ENCODE results near the gene IL10RB. TPM values are rescaled to one million over a fixed set of nuclear protein-coding genes. Genes with fewer than 3 reads are reported as not detected.

IL10RB gene
- total RNA-seq, 4 donors from 2014 or later = 28.1 to 47.7 (median 32.3) TPM

DNA sequence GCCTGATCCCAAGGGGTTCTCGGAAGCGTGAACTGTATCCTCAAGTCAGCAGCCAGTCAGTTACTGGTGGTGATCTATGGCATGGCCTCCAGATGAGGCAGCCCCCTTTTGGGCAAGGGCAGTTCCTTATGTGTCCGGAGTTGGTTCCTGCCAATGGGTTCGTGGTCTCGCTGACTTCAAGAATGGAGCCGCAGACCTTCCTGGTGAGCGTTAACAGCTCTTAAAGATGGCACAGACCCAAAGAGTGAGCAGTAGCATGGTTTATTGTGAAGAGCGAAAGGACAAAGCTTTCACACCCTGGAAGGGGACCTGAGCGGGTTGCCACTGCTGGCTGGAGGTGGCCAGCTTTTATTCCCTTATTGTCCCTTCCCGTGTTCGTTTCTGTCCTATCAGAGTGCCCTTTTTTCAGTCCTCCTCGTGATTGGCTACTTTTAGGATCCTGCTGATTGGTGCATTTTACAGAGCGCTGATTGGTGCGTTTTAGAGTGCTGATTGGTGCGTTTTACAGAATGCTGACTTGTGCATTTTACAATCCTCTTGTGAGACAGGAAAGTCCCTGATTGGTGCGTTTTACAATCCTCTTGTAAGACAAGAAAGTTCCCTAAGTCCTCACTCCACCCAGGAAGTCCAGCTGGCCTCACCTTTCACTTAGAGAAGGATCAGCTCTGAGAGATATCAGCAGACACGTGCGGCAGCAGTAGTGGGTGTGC is 8.9 kb upstream of the IL10RB start:
- Histone ChIP-seq H3K27ac (no peak overlapping the region), H3K4me3 (no peak overlapping the region), H3K9me3 (no peaks in the 10 kb centered on the region), H3K4me1 (peaks cover 0 to 3% (median 0%) of the 10 kb centered on the region in 3 donors), H3K27me3 (no peaks in the 10 kb centered on the region), H3K36me3 (peaks cover 3 to 63% (median 24%) of the 10 kb centered on the region in 3 donors)
- DNase-seq = no peak
- WGBS, 2 donors = 92 to 97% methylated on average over 12 to 13 of the region's 18 CpGs
- intact Hi-C loops (cut with DNase I) = no loop called here
- no peak for TF ChIP-seq POLR2A (IDR thresholded peaks at IDR 0.05)
- TF ChIP-seq CTCF (IDR thresholded peaks at IDR 0.05) = no peak

GRCh38 chr21:33258475-33258874 is 7.7 kb upstream of the IL10RB start:
- Histone ChIP-seq H3K4me1 (peaks cover 0 to 3% (median 0%) of the 10 kb centered on the region in 3 donors), H3K4me3 (no peak overlapping the region), H3K27me3 (no peaks in the 10 kb centered on the region), H3K27ac (no peak overlapping the region), H3K36me3 (peaks cover 3 to 60% (median 24%) of the 10 kb centered on the region in 3 donors), H3K9me3 (no peaks in the 10 kb centered on the region)
- DNase-seq = no peak
- 63 to 92% methylated on average over 9 of the region's 9 CpGs for WGBS, 2 donors
- no peak for TF ChIP-seq CTCF (IDR thresholded peaks at IDR 0.05)
- no peak for TF ChIP-seq POLR2A (IDR thresholded peaks at IDR 0.05)
- intact Hi-C loops (cut with DNase I) = no loop called here

- Histone ChIP-seq H3K4me3 (no peak overlapping the region), H3K9me3 (no peaks in the 10 kb centered on the region), H3K27me3 (no peaks in the 10 kb centered on the region), H3K27ac (no peak overlapping the region), H3K36me3 (peaks cover 3 to 54% (median 22%) of the 10 kb centered on the region in 3 donors), H3K4me1 (peaks cover 0 to 3% (median 0%) of the 10 kb centered on the region in 3 donors)
- intact Hi-C loops (cut with DNase I) = no loop called here
- TF ChIP-seq CTCF (IDR thresholded peaks at IDR 0.05) = no peak
- TF ChIP-seq POLR2A (IDR thresholded peaks at IDR 0.05) = no peak
- no peak for DNase-seq
- 75 to 81% methylated on average over 2 of the region's 2 CpGs for WGBS, 2 donors
These were observed 6.7 kb upstream of the IL10RB start for GRCh38 chr21:33259428-33259827.

DNA sequence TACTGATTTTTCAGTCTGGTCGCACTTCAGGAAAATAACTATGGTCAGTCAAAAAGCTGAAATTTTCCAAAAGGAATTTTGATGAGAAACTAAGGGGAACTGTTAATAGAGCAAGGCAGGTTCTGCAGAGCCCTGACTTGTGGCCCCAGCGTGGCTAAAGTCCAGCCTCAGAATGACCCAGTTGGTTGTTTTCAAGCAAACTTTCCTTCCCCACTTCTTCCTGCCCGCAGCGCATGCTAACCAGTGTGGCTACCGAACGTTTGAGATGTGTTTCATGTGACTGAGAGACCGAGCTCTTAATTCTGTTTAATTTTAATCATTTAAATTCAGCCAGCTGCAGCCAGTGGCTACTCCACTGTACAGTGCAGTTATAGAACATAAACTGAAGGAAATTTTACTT is 6.2 kb upstream of the IL10RB start:
- Histone ChIP-seq H3K9me3 (no peaks in the 10 kb centered on the region), H3K27me3 (no peaks in the 10 kb centered on the region), H3K36me3 (peaks cover 3 to 49% (median 16%) of the 10 kb centered on the region in 3 donors), H3K27ac (no peak overlapping the region), H3K4me1 (peaks cover 0 to 3% (median 0%) of the 10 kb centered on the region in 3 donors), H3K4me3 (no peak overlapping the region)
- 57 to 71% methylated on average over 7 of the region's 7 CpGs for WGBS, 2 donors
- intact Hi-C loops (cut with DNase I) = no loop called here
- no peak for TF ChIP-seq CTCF (IDR thresholded peaks at IDR 0.05)
- TF ChIP-seq POLR2A (IDR thresholded peaks at IDR 0.05) = no peak
- DNase-seq = no peak

DNA sequence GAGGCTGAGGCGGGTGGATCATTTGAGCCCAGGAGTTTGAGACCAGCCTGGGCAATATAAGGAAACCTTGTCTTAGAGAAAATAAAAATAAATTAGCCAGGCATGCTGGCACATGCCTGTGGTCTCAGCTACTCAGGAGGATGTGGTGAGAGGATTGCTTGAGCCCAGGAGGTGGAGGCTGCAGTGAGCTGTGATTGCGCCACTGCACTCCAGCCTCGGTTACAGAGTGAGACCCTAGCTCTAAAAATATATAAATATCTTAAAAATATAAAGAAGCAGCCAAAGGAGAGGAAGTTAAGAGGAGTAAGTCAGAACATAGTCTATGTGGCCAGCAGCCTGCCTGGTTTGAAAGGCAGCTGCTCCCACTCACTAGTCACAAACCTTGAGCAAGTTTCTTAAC is 4.5 kb upstream of the IL10RB start:
- DNase-seq = no peak
- H3K9me3 ChIP-seq = no peaks in the 10 kb centered on the region
- no peaks in the 10 kb centered on the region for H3K27me3 ChIP-seq
- 62 to 75% methylated on average over 3 of the region's 3 CpGs for WGBS, 2 donors
- intact Hi-C loops (cut with DNase I) = no loop called here
- no peak overlapping the region for H3K27ac ChIP-seq
- H3K36me3 ChIP-seq = peaks cover 3 to 33% (median 10%) of the 10 kb centered on the region in 3 donors
- H3K4me3 ChIP-seq = no peak overlapping the region
- TF ChIP-seq POLR2A (IDR thresholded peaks at IDR 0.05) (no peak), CTCF (IDR thresholded peaks at IDR 0.05) (no peak)
- H3K4me1 ChIP-seq = peaks cover 0 to 13% (median 0%) of the 10 kb centered on the region in 3 donors

All from esophagus squamous epithelium (tissue), 5 donors.